Ishikawa (cell line): ENCODE data around the gene GRXCR2.

ENCODE experiments used
- CEBPB ChIP-seq: IDR thresholded peaks from 2 replicates; pipeline ENCODE4 v1.6.1; 2012
- FOXM1 ChIP-seq: IDR thresholded peaks from 2 replicates; pipeline ENCODE4 v1.6.1; 2012; ENCODE audit warnings: low read depth, borderline replicate concordance
- NFIC ChIP-seq: IDR thresholded peaks from 2 replicates; pipeline ENCODE4 v1.6.1; 2012
- RAD21 ChIP-seq: IDR thresholded peaks from 2 replicates; pipeline ENCODE4 v1.6.1; 2012; ENCODE audit warnings: low read depth
- TAF1 ChIP-seq: IDR thresholded peaks from 2 replicates; pipeline ENCODE4 v1.6.1; 2012; ENCODE audit warnings: low read depth, mild to moderate bottlenecking
- TEAD4 ChIP-seq: IDR thresholded peaks from 2 replicates; pipeline ENCODE4 v1.6.1; 2012
- ZBTB7A ChIP-seq: IDR thresholded peaks from 2 replicates; pipeline ENCODE4 v1.6.1; 2012; ENCODE audit warnings: low read depth
- TF ChIP-seq, protein P1 (sequence below): IDR thresholded peaks from 2 replicates; pipeline ENCODE4 v1.6.1; 2012
- TF ChIP-seq, protein P2 (sequence below): IDR thresholded peaks from 2 replicates; pipeline ENCODE4 v1.6.1; 2012

DNA sequence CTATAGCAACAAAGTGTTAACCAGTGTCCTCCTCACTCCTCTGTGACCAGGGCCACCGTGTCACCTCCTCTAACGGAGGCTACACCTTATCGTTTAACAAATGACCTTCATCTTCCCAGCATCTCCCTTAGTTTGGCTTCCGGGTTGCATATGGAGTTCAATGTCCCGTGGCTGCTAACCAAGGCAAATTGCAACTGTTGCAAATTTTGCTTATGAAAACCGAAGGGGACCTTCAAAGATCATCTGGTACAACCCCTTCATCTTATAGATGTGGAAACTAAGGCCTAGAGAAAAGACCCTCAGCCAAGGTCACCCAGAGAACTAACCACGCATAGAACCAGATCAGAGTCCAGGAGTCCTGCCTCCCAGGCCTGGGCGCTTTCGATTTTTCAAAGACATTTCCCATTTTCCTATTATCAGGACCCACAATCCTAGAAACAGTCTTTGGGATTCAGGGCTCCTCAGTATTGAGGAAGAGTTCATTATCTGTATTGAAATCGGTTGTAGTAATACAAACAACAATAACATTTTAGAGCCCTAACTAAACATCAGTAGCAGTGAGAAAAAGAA is 39.1 kb downstream of the GRXCR2 start:
- no peak for TF ChIP-seq NFIC
- no peak for TF ChIP-seq CEBPB
- TF ChIP-seq RAD21: no peak
- TF ChIP-seq, protein P1, sequence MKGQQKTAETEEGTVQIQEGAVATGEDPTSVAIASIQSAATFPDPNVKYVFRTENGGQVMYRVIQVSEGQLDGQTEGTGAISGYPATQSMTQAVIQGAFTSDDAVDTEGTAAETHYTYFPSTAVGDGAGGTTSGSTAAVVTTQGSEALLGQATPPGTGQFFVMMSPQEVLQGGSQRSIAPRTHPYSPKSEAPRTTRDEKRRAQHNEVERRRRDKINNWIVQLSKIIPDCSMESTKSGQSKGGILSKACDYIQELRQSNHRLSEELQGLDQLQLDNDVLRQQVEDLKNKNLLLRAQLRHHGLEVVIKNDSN: no peak
- TF ChIP-seq, protein P2, sequence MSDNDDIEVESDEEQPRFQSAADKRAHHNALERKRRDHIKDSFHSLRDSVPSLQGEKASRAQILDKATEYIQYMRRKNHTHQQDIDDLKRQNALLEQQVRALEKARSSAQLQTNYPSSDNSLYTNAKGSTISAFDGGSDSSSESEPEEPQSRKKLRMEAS: no peak
- no peak for TF ChIP-seq TAF1
- TF ChIP-seq FOXM1: no peak
- no peak for TF ChIP-seq ZBTB7A
- TF ChIP-seq TEAD4: no peak
